Progenitor cell of endocrine pancreas (in vitro differentiated cells): Measurements from ENCODE around the gene CDC42SE1. TPM values are rescaled to one million over a fixed set of nuclear protein-coding genes. Genes with fewer than 3 reads are reported as not detected.

ENCODE experiments used
- DNase-seq: peaks from one replicate; pipeline ENCODE4 v3.0.0; 2021; ENCODE audit warnings: low spot score; ENCODE audit not compliant: unreplicated experiment
- H3K27ac Mint-ChIP-seq: 2 replicates; pipeline ENCODE4 v1.8.0; 2021; ENCODE audit warnings: mild to moderate bottlenecking, moderate library complexity, mixed read lengths
- H3K27me3 Mint-ChIP-seq: 2 replicates; pipeline ENCODE4 v1.8.0; 2021; ENCODE audit warnings: mixed read lengths
- H3K36me3 Mint-ChIP-seq: 2 replicates; pipeline ENCODE4 v1.8.0; 2022; ENCODE audit warnings: mixed read lengths; ENCODE audit not compliant: insufficient read depth
- H3K4me1 Mint-ChIP-seq: 2 replicates; pipeline ENCODE4 v1.8.0; 2021; ENCODE audit warnings: low read depth, mixed read lengths
- H3K4me3 Mint-ChIP-seq: 2 replicates; pipeline ENCODE4 v1.8.0; 2021; ENCODE audit warnings: low read depth, mild to moderate bottlenecking, moderate library complexity, mixed read lengths
- H3K9me3 Mint-ChIP-seq: 2 replicates; pipeline ENCODE4 v1.8.0; 2021; ENCODE audit warnings: low read depth, mixed read lengths
- CTCF ChIP-seq: fragments of 200-600 bp; sonication (generic); IDR thresholded peaks from one replicate; pipeline ENCODE4 v1.5.0; 2021; ENCODE audit warnings: antibody characterized with exemption, mild to moderate bottlenecking; ENCODE audit not compliant: unreplicated experiment
- total RNA-seq: library from RNA; stranded (reverse); gene quantifications from 2 replicates; pipeline ENCODE4 v1.2.1, GENCODE V29; 2021

The CDC42SE1 gene
- total RNA-seq, 1 donor from 2014 or later: 101 TPM

GRCh38 chr1:151058692-151059091 is 730 bp downstream of the CDC42SE1 start:
- no peaks in the 10 kb centered on the region for H3K27me3 Mint-ChIP-seq
- TF ChIP-seq CTCF: no peak
- H3K27ac Mint-ChIP-seq: peak overlapping the region; percentile 91
- peaks cover 54% of the 10 kb centered on the region for H3K4me1 Mint-ChIP-seq
- DNase-seq: peak; percentile 63
- H3K36me3 Mint-ChIP-seq: peaks cover 24% of the 10 kb centered on the region
- no peaks in the 10 kb centered on the region for H3K9me3 Mint-ChIP-seq
- peak overlapping the region; percentile 86 for H3K4me3 Mint-ChIP-seq

- Mint-ChIP-seq H3K27ac (peak overlapping the region; percentile 84), H3K36me3 (peaks cover 21% of the 10 kb centered on the region), H3K4me1 (peaks cover 35% of the 10 kb centered on the region), H3K27me3 (no peaks in the 10 kb centered on the region), H3K9me3 (no peaks in the 10 kb centered on the region), H3K4me3 (no peak overlapping the region)
- TF ChIP-seq CTCF: no peak
- no peak for DNase-seq
Measured at GRCh38 chr1:151056149-151056548, 3.3 kb downstream of the CDC42SE1 start.

GRCh38 chr1:151055581-151055980 is 3.8 kb downstream of the CDC42SE1 start:
- no peak for TF ChIP-seq CTCF
- no peaks in the 10 kb centered on the region for H3K27me3 Mint-ChIP-seq
- peaks cover 21% of the 10 kb centered on the region for H3K36me3 Mint-ChIP-seq
- peaks cover 30% of the 10 kb centered on the region for H3K4me1 Mint-ChIP-seq
- DNase-seq: no peak
- no peaks in the 10 kb centered on the region for H3K9me3 Mint-ChIP-seq
- H3K4me3 Mint-ChIP-seq: no peak overlapping the region
- H3K27ac Mint-ChIP-seq: peak overlapping the region; percentile 84

GRCh38 chr1:151054971-151055547 is 4.4 kb downstream of the CDC42SE1 start:
- Mint-ChIP-seq H3K9me3 (no peaks in the 10 kb centered on the region), H3K27me3 (no peaks in the 10 kb centered on the region), H3K4me1 (peaks cover 30% of the 10 kb centered on the region), H3K36me3 (peaks cover 21% of the 10 kb centered on the region), H3K27ac (no peak overlapping the region), H3K4me3 (no peak overlapping the region)
- no peak for DNase-seq
- TF ChIP-seq CTCF: no peak

GRCh38 chr1:151051356-151052009 is 7.9 kb downstream of the CDC42SE1 start:
- no peak for DNase-seq
- Mint-ChIP-seq H3K36me3 (peaks cover 14% of the 10 kb centered on the region), H3K9me3 (no peaks in the 10 kb centered on the region), H3K4me3 (no peak overlapping the region), H3K27ac (no peak overlapping the region), H3K27me3 (no peaks in the 10 kb centered on the region), H3K4me1 (peaks cover 16% of the 10 kb centered on the region)
- TF ChIP-seq CTCF: no peak
